ENCODE data around the gene GABRB2. TPM values are rescaled to one million over a fixed set of nuclear protein-coding genes. Genes with fewer than 3 reads are reported as not detected.

Gene GABRB2
- total and polyA plus RNA-seq, 2 experiments from 2014 or later = 0.11 to 0.94 TPM

DNA sequence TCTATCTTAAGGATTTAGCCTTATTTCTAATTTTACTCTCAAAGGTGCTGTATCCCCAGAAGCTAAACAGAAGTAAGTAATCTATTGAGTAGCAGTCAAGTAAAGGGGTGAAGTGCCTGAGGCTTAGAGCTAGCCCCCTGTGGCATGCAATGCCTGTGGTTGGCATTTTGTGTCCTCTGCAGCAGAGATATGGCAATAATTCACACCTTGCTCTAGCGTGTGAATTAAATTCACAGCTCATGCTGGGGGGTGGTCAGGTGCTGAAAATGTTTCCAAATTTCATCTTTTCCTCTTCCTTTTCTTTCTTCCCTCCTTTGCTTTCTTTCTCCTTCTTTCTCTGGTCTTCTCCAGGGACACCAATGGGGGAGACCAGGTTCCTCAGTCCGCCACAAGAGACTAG lies 262.1 kb downstream of the GABRB2 start:
- Mint-ChIP-seq H3K9me3 (peaks cover 8% of the 10 kb centered on the region), H3K4me1 (no peaks in the 10 kb centered on the region), H3K36me3 (ENCODE audit: low read depth) (peaks cover 6% of the 10 kb centered on the region; the same call in 1 of the 3 replicates), H3K27me3 (ENCODE audit: insufficient read depth, low read depth, poor library complexity) (no peaks in the 10 kb centered on the region), H3K4me3 (no peak overlapping the region), H3K27ac (no peak overlapping the region)
- H3K36me3 ChIP-seq (ENCODE audit: insufficient read depth) = no peaks in the 10 kb centered on the region
- no peak overlapping the region for H3K27ac ChIP-seq (ENCODE audit: low read depth)
- H3K79me2 ChIP-seq (replicated peaks; ENCODE audit: insufficient read depth) = no peaks in the 10 kb centered on the region
- no peaks in the 10 kb centered on the region for H3K27me3 ChIP-seq (ENCODE audit: insufficient read depth)
- H3F3A ChIP-seq (replicated peaks; ENCODE audit: low read depth) = no peaks in the 10 kb centered on the region
- H3K4me3 ChIP-seq = no peak overlapping the region
- no peak overlapping the region for H2AFZ ChIP-seq
- H3K4me1 ChIP-seq (ENCODE audit: insufficient read depth) = no peaks in the 10 kb centered on the region
- TF ChIP-seq STAT1 (IDR thresholded peaks at IDR 0.05; ENCODE audit: unreplicated experiment) (no peak), CREB1 (CRISPR knock-in tag; IDR thresholded peaks at IDR 0.05; ENCODE audit: low read depth) (no peak)
- no peak for DNase-seq (ENCODE audit: low spot score)
- no peaks in the 10 kb centered on the region for H4K20me1 ChIP-seq (replicated peaks; ENCODE audit: insufficient read depth)
- no peak for ATAC-seq
- no peak overlapping the region for H3K4me2 ChIP-seq
- H3K9me2 ChIP-seq (ENCODE audit: insufficient read depth) = peaks cover 4% of the 10 kb centered on the region; the same call in 1 of the 2 replicates

- H3K27ac ChIP-seq (ENCODE audit: low read depth) = no peak overlapping the region
- no peak overlapping the region for H3K4me2 ChIP-seq
- no peaks in the 10 kb centered on the region for H3K27me3 Mint-ChIP-seq (ENCODE audit: insufficient read depth, low read depth, poor library complexity)
- no peak overlapping the region for H3K4me3 Mint-ChIP-seq
- ATAC-seq (no peak), DNase-seq (ENCODE audit: low spot score) (no peak)
- peaks cover 6% of the 10 kb centered on the region; the same call in 1 of the 3 replicates for H3K36me3 Mint-ChIP-seq (ENCODE audit: low read depth)
- H3K4me3 ChIP-seq = no peak overlapping the region
- no peaks in the 10 kb centered on the region for H3K79me2 ChIP-seq (replicated peaks; ENCODE audit: insufficient read depth)
- no peak overlapping the region for H2AFZ ChIP-seq
- H3K27me3 ChIP-seq (ENCODE audit: insufficient read depth) = no peaks in the 10 kb centered on the region
- TF ChIP-seq CREB1 (CRISPR knock-in tag; IDR thresholded peaks at IDR 0.05; ENCODE audit: low read depth) = no peak
- TF ChIP-seq JUNB (IDR thresholded peaks at IDR 0.05; ENCODE audit: unreplicated experiment) = no peak
- TF ChIP-seq, protein P1, sequence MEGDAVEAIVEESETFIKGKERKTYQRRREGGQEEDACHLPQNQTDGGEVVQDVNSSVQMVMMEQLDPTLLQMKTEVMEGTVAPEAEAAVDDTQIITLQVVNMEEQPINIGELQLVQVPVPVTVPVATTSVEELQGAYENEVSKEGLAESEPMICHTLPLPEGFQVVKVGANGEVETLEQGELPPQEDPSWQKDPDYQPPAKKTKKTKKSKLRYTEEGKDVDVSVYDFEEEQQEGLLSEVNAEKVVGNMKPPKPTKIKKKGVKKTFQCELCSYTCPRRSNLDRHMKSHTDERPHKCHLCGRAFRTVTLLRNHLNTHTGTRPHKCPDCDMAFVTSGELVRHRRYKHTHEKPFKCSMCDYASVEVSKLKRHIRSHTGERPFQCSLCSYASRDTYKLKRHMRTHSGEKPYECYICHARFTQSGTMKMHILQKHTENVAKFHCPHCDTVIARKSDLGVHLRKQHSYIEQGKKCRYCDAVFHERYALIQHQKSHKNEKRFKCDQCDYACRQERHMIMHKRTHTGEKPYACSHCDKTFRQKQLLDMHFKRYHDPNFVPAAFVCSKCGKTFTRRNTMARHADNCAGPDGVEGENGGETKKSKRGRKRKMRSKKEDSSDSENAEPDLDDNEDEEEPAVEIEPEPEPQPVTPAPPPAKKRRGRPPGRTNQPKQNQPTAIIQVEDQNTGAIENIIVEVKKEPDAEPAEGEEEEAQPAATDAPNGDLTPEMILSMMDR (conservative IDR thresholded peaks at IDR 0.05; ENCODE audit: low read depth in 2 of 2) = no peak
- TF ChIP-seq REST (IDR thresholded peaks at IDR 0.05; ENCODE audit: unreplicated experiment) = no peak
- no peak for TF ChIP-seq ZNF114 (CRISPR knock-in tag; IDR thresholded peaks at IDR 0.05)
- TF ChIP-seq ZNF331 (CRISPR knock-in tag; IDR thresholded peaks at IDR 0.05; ENCODE audit: low read depth) = no peak
- TF ChIP-seq EZH2phosphoT487 (IDR thresholded peaks at IDR 0.05; ENCODE audit: unreplicated experiment) = no peak
- TF ChIP-seq POLR2AphosphoS5 (IDR thresholded peaks at IDR 0.05; ENCODE audit: low read depth) = no peak
- TF ChIP-seq EZH2 (IDR thresholded peaks at IDR 0.05; ENCODE audit: low read depth, unreplicated experiment) = no peak
- TF ChIP-seq, protein P2, sequence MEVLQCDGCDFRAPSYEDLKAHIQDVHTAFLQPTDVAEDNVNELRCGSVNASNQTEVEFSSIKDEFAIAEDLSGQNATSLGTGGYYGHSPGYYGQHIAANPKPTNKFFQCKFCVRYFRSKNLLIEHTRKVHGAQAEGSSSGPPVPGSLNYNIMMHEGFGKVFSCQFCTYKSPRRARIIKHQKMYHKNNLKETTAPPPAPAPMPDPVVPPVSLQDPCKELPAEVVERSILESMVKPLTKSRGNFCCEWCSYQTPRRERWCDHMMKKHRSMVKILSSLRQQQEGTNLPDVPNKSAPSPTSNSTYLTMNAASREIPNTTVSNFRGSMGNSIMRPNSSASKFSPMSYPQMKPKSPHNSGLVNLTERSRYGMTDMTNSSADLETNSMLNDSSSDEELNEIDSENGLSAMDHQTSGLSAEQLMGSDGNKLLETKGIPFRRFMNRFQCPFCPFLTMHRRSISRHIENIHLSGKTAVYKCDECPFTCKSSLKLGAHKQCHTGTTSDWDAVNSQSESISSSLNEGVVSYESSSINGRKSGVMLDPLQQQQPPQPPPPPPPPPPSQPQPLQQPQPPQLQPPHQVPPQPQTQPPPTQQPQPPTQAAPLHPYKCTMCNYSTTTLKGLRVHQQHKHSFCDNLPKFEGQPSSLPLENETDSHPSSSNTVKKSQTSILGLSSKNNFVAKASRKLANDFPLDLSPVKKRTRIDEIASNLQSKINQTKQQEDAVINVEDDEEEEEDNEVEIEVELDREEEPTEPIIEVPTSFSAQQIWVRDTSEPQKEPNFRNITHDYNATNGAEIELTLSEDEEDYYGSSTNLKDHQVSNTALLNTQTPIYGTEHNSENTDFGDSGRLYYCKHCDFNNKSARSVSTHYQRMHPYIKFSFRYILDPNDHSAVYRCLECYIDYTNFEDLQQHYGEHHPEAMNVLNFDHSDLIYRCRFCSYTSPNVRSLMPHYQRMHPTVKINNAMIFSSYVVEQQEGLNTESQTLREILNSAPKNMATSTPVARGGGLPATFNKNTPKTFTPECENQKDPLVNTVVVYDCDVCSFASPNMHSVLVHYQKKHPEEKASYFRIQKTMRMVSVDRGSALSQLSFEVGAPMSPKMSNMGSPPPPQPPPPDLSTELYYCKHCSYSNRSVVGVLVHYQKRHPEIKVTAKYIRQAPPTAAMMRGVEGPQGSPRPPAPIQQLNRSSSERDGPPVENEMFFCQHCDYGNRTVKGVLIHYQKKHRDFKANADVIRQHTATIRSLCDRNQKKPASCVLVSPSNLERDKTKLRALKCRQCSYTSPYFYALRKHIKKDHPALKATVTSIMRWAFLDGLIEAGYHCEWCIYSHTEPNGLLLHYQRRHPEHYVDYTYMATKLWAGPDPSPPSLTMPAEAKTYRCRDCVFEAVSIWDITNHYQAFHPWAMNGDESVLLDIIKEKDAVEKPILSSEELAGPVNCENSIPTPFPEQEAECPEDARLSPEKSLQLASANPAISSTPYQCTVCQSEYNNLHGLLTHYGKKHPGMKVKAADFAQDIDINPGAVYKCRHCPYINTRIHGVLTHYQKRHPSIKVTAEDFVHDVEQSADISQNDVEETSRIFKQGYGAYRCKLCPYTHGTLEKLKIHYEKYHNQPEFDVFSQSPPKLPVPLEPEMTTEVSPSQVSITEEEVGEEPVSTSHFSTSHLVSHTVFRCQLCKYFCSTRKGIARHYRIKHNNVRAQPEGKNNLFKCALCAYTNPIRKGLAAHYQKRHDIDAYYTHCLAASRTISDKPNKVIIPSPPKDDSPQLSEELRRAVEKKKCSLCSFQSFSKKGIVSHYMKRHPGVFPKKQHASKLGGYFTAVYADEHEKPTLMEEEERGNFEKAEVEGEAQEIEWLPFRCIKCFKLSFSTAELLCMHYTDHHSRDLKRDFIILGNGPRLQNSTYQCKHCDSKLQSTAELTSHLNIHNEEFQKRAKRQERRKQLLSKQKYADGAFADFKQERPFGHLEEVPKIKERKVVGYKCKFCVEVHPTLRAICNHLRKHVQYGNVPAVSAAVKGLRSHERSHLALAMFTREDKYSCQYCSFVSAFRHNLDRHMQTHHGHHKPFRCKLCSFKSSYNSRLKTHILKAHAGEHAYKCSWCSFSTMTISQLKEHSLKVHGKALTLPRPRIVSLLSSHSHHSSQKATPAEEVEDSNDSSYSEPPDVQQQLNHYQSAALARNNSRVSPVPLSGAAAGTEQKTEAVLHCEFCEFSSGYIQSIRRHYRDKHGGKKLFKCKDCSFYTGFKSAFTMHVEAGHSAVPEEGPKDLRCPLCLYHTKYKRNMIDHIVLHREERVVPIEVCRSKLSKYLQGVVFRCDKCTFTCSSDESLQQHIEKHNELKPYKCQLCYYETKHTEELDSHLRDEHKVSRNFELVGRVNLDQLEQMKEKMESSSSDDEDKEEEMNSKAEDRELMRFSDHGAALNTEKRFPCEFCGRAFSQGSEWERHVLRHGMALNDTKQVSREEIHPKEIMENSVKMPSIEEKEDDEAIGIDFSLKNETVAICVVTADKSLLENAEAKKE (CRISPR knock-in tag; IDR thresholded peaks at IDR 0.05) = no peak
- H3K36me3 ChIP-seq (ENCODE audit: insufficient read depth) = no peaks in the 10 kb centered on the region
- H3K9me2 ChIP-seq (ENCODE audit: insufficient read depth) = peaks cover 4% of the 10 kb centered on the region; the same call in 1 of the 2 replicates
- no peaks in the 10 kb centered on the region for H3K4me1 Mint-ChIP-seq
- H3K4me1 ChIP-seq (ENCODE audit: insufficient read depth) = no peaks in the 10 kb centered on the region
- no peaks in the 10 kb centered on the region for H4K20me1 ChIP-seq (replicated peaks; ENCODE audit: insufficient read depth)
- H3F3A ChIP-seq (replicated peaks; ENCODE audit: low read depth) = no peaks in the 10 kb centered on the region
- H3K27ac Mint-ChIP-seq = no peak overlapping the region
- H3K9me3 Mint-ChIP-seq = peaks cover 8% of the 10 kb centered on the region
Measured at GRCh38 chr5:161283296-161283695, 263.2 kb downstream of the GABRB2 start.

Measured in GM23338 (cell line).